Left renal pelvis (tissue), 4 donors: ENCODE data around the gene SPATA3. TPM values are rescaled to one million over a fixed set of nuclear protein-coding genes. Genes with fewer than 3 reads are reported as not detected.

Source experiments
- DNase-seq, 4 donors: peaks; one replicate each; pipeline ENCODE4 v3.0.0-alpha.2; 2013; ENCODE audit warnings: low read depth in 4 of 4, low spot score in 3 of 4
- polyA plus RNA-seq, 4 donors: library from polyadenylated mRNA; unstranded; fragments of 120-200 nt; gene quantifications; one replicate each; pipeline ENCODE4 v1.2.1, GENCODE V29; 2013; ENCODE audit not compliant: insufficient read length in 4 of 4

SPATA3 gene
- polyA plus RNA-seq = not detected

- no peak for DNase-seq
Measured at GRCh38 chr2:230995821-230996220, at the start of gene SPATA3. Gene SPATA3 (plus strand): TSS chr2:230996121. CDS start chr2:230996234, 113 bp downstream.

- DNase-seq = no peak
Measured at GRCh38 chr2:230946429-230947234, 49.3 kb upstream of the SPATA3 start.

GRCh38 chr2:230947235-230947576 is 48.7 kb upstream of the SPATA3 start:
- no peak for DNase-seq

GRCh38 chr2:230947908-230948365 is 48.0 kb upstream of the SPATA3 start:
- DNase-seq = no peak

- DNase-seq = no peak
Measured at GRCh38 chr2:230949966-230950873, 45.7 kb upstream of the SPATA3 start.

- no peak for DNase-seq
Measured at GRCh38 chr2:230950874-230951339, 45.0 kb upstream of the SPATA3 start.

- no peak for DNase-seq
Measured at GRCh38 chr2:230951396-230951795, 44.5 kb upstream of the SPATA3 start.

GRCh38 chr2:230952226-230952956 is 43.5 kb upstream of the SPATA3 start:
- no peak for DNase-seq

- DNase-seq = no peak
Measured at GRCh38 chr2:230953845-230954244, 42.1 kb upstream of the SPATA3 start.

- DNase-seq = no peak
Measured at GRCh38 chr2:230954746-230955145, 41.2 kb upstream of the SPATA3 start.

- no peak for DNase-seq
Measured at GRCh38 chr2:230955163-230955737, 40.7 kb upstream of the SPATA3 start.

- no peak for DNase-seq
Measured at GRCh38 chr2:230956827-230957755, 38.8 kb upstream of the SPATA3 start.

- DNase-seq = no peak
Measured at GRCh38 chr2:230957756-230958391, 38.0 kb upstream of the SPATA3 start.

GRCh38 chr2:230958820-230959756 is 36.8 kb upstream of the SPATA3 start:
- no peak for DNase-seq

GRCh38 chr2:230960026-230960425 is 35.9 kb upstream of the SPATA3 start:
- no peak for DNase-seq

- no peak for DNase-seq
Measured at GRCh38 chr2:230961091-230961491, 34.8 kb upstream of the SPATA3 start.

- DNase-seq = no peak
Measured at GRCh38 chr2:230964136-230964730, 31.7 kb upstream of the SPATA3 start.
